Liver (tissue), 9 donors: ENCODE results near the gene LSAMP. TPM values are rescaled to one million over a fixed set of nuclear protein-coding genes. Genes with fewer than 3 reads are reported as not detected.

Experiments
- DNase-seq: peaks from one replicate; pipeline ENCODE4 v3.0.0-alpha.2; 2017; ENCODE audit warnings: low spot score
- H3K27ac ChIP-seq, 2 donors: one replicate each; pipeline ENCODE4 v1.7.0; 2013; ENCODE audit warnings: inconsistent platforms in 2 of 2, low read length in 2 of 2, control low read depth in 1 of 2, low read depth in 1 of 2, mild to moderate bottlenecking in 1 of 2
- H3K27me3 ChIP-seq, 4 donors: one replicate each; pipeline versions ENCODE4 v1.6.1 to v1.7.0; 2013; ENCODE audit warnings: low read length in 3 of 4, inconsistent platforms in 1 of 4, mild to moderate bottlenecking in 1 of 4, moderate library complexity in 1 of 4; ENCODE audit not compliant: control insufficient read depth in 4 of 4, insufficient read depth in 4 of 4
- H3K36me3 ChIP-seq, 4 donors: one replicate each; pipeline versions ENCODE4 v1.6.1 to v1.7.0; 2013; ENCODE audit warnings: low read length in 3 of 4, mild to moderate bottlenecking in 3 of 4, low read depth in 1 of 4, moderate library complexity in 1 of 4; ENCODE audit not compliant: control insufficient read depth in 4 of 4, insufficient read depth in 3 of 4
- H3K4me1 ChIP-seq, 4 donors: one replicate each; pipeline versions ENCODE4 v1.6.1 to v1.7.0; 2013; ENCODE audit warnings: low read length in 3 of 4, mild to moderate bottlenecking in 3 of 4, moderate library complexity in 1 of 4; ENCODE audit not compliant: control insufficient read depth in 4 of 4, insufficient read depth in 4 of 4
- H3K4me3 ChIP-seq, 3 donors: one replicate each; pipeline versions ENCODE4 v1.6.1 to v1.7.0; 2013; ENCODE audit warnings: low read length in 3 of 3, control low read depth in 1 of 3, low read depth in 1 of 3, mild to moderate bottlenecking in 1 of 3
- H3K9ac ChIP-seq, 2 donors: one replicate each; pipeline ENCODE4 v1.7.0; 2013; ENCODE audit warnings: low read length in 2 of 2, mild to moderate bottlenecking in 2 of 2, moderate library complexity in 2 of 2, control low read depth in 1 of 2, low read depth in 1 of 2
- H3K9me3 ChIP-seq, 4 donors: one replicate each; pipeline versions ENCODE4 v1.6.1 to v1.7.0; 2013; ENCODE audit warnings: low read length in 3 of 4; ENCODE audit not compliant: control insufficient read depth in 4 of 4
- ATF3 ChIP-seq: IDR thresholded peaks from 2 replicates; pipeline ENCODE4 v1.6.1; 2016; ENCODE audit warnings: antibody characterized with exemption
- EGR1 ChIP-seq, 2 donors: IDR thresholded peaks; 2 replicates each; pipeline ENCODE4 v1.6.1; 2016 to 2018; ENCODE audit warnings: antibody characterized with exemption in 2 of 2, low read depth in 2 of 2
- FOXA1 ChIP-seq: IDR thresholded peaks from 2 replicates; pipeline ENCODE4 v1.6.1; 2016; ENCODE audit warnings: antibody characterized with exemption
- GABPA ChIP-seq, 2 donors: IDR thresholded peaks in 1 of 2; conservative IDR thresholded peaks in 1 of 2; 2 replicates each; pipeline ENCODE4 v1.6.1; 2016; ENCODE audit warnings: antibody characterized with exemption in 2 of 2, mild to moderate bottlenecking in 1 of 2, moderate library complexity in 1 of 2
- JUND ChIP-seq, 2 donors: IDR thresholded peaks; 2 replicates each; pipeline ENCODE4 v1.6.1; 2016; ENCODE audit warnings: antibody characterized with exemption in 2 of 2
- RAD21 ChIP-seq, 2 donors: IDR thresholded peaks; 2 replicates each; pipeline ENCODE4 v1.6.1; 2016; ENCODE audit warnings: antibody characterized with exemption in 2 of 2, mild to moderate bottlenecking in 2 of 2
- SP1 ChIP-seq: IDR thresholded peaks from 2 replicates; pipeline ENCODE4 v1.6.1; 2018; ENCODE audit warnings: antibody characterized with exemption, mild to moderate bottlenecking
- TAF1 ChIP-seq: conservative IDR thresholded peaks from 2 replicates; pipeline ENCODE4 v1.6.1; 2016; ENCODE audit warnings: antibody characterized with exemption, mild to moderate bottlenecking
- YY1 ChIP-seq: IDR thresholded peaks from 2 replicates; pipeline ENCODE4 v1.6.1; 2016; ENCODE audit warnings: antibody characterized with exemption, mild to moderate bottlenecking
- ZBTB33 ChIP-seq: IDR thresholded peaks from 2 replicates; pipeline ENCODE4 v1.6.1; 2016; ENCODE audit warnings: antibody characterized with exemption
- WGBS: extraction: QIAGEN DNeasy Blood & Tissue Kit; methylation state at CpG from one replicate; pipeline ENCODE4 v1.1.7; 2013; 5-methylcytosine and 5-hydroxymethylcytosine counted together
- polyA plus RNA-seq, 2 donors: library from polyadenylated mRNA; stranded (reverse) in 1 of 2; unstranded in 1 of 2; fragments of 200-250 nt in 1 of 2; fragments of >200 nt in 1 of 2; fragmentation: Nextera tagmentation in 1 of 2; extraction: Ambion mirVana in 1 of 2; gene quantifications; one replicate each; pipeline versions ENCODE4 v1.2.1 to v1.2.3, GENCODE V29; 2013 to 2015
- total RNA-seq, 2 donors: library from RNA; depleted of rRNA; stranded (reverse); fragments of >200 nt; gene quantifications; one replicate each; pipeline ENCODE4 v1.2.3, GENCODE V29; 2014
- TF ChIP-seq, protein P1 (sequence below): IDR thresholded peaks from 2 replicates; pipeline ENCODE4 v1.6.1; 2016; ENCODE audit warnings: antibody characterized with exemption, mild to moderate bottlenecking
- donor health status: healthy.
- donor health status: healthy.
- donor health status: healthy.
- donor health status: healthy.
- donor health status: healthy.

Gene LSAMP
- total and polyA plus RNA-seq, 4 donors = 0.01 to 0.17 (median 0.06) TPM

- Histone ChIP-seq H3K27me3 (peaks cover 0 to 2% (median 0%) of the 10 kb centered on the region in 4 donors), H3K4me1 (no peaks in the 10 kb centered on the region), H3K9me3 (no peaks in the 10 kb centered on the region), H3K27ac (no peak overlapping the region), H3K9ac (no peak overlapping the region), H3K4me3 (no peak overlapping the region), H3K36me3 (no peaks in the 10 kb centered on the region)
- no peak for TF ChIP-seq RAD21 (IDR thresholded peaks at IDR 0.05)
- no peak for TF ChIP-seq EGR1 (IDR thresholded peaks at IDR 0.05; ENCODE audit: low read depth in 2 of 2)
- TF ChIP-seq JUND (IDR thresholded peaks at IDR 0.05) = no peak
- TF ChIP-seq TAF1 = no peak
- no peak for TF ChIP-seq YY1
- no peak for TF ChIP-seq ZBTB33
- WGBS = 51% methylated on average over 3 of the region's 3 CpGs
- DNase-seq = no peak
Measured at GRCh38 chr3:115898656-115899410, 546.5 kb downstream of the LSAMP start.

GRCh38 chr3:115891006-115891636, 554.2 kb downstream of the LSAMP start:
- peaks cover 0 to 2% (median 0%) of the 10 kb centered on the region in 4 donors for H3K27me3 ChIP-seq
- no peak overlapping the region for H3K4me3 ChIP-seq
- no peak for DNase-seq
- no peak overlapping the region for H3K9ac ChIP-seq
- WGBS = 70% methylated on average over 2 of the region's 2 CpGs
- TF ChIP-seq EGR1 (IDR thresholded peaks at IDR 0.05; ENCODE audit: low read depth in 2 of 2) (no peak), SP1 (no peak), RAD21 (IDR thresholded peaks at IDR 0.05) (no peak), ATF3 (no peak), GABPA (IDR thresholded peaks at IDR 0.05 in 1 of 2, conservative IDR thresholded peaks at IDR 0.05 in 1 of 2) (no peak), FOXA1 (no peak)
- TF ChIP-seq, protein P1, sequence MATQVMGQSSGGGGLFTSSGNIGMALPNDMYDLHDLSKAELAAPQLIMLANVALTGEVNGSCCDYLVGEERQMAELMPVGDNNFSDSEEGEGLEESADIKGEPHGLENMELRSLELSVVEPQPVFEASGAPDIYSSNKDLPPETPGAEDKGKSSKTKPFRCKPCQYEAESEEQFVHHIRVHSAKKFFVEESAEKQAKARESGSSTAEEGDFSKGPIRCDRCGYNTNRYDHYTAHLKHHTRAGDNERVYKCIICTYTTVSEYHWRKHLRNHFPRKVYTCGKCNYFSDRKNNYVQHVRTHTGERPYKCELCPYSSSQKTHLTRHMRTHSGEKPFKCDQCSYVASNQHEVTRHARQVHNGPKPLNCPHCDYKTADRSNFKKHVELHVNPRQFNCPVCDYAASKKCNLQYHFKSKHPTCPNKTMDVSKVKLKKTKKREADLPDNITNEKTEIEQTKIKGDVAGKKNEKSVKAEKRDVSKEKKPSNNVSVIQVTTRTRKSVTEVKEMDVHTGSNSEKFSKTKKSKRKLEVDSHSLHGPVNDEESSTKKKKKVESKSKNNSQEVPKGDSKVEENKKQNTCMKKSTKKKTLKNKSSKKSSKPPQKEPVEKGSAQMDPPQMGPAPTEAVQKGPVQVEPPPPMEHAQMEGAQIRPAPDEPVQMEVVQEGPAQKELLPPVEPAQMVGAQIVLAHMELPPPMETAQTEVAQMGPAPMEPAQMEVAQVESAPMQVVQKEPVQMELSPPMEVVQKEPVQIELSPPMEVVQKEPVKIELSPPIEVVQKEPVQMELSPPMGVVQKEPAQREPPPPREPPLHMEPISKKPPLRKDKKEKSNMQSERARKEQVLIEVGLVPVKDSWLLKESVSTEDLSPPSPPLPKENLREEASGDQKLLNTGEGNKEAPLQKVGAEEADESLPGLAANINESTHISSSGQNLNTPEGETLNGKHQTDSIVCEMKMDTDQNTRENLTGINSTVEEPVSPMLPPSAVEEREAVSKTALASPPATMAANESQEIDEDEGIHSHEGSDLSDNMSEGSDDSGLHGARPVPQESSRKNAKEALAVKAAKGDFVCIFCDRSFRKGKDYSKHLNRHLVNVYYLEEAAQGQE = no peak
- no peak overlapping the region for H3K27ac ChIP-seq
- no peaks in the 10 kb centered on the region for H3K4me1 ChIP-seq
- H3K36me3 ChIP-seq = no peaks in the 10 kb centered on the region
- H3K9me3 ChIP-seq = no peaks in the 10 kb centered on the region
